HCT116 (cell line): ENCODE results near the gene MRPL50.

Source experiments
- CEBPB ChIP-seq: IDR thresholded peaks from 2 replicates; pipeline ENCODE4 v1.6.1; 2012; ENCODE audit warnings: low read depth
- CTCF ChIP-seq, 3 experiments: fragments of 200-600 bp in 1 of 3; sonication (generic) in 1 of 3; IDR thresholded peaks in 2 of 3; conservative IDR thresholded peaks in 1 of 3; 2 replicates each; pipeline ENCODE4 v1.5.1; 2012 to 2017; ENCODE audit warnings: low read depth in 2 of 3, low read length in 2 of 3, antibody characterized with exemption in 1 of 3, borderline replicate concordance in 1 of 3, control low read depth in 1 of 3, mild to moderate bottlenecking in 1 of 3, mixed read lengths in 1 of 3, mixed run types in 1 of 3, moderate library complexity in 1 of 3; ENCODE audit not compliant: insufficient read depth in 1 of 3
- EGR1 ChIP-seq: IDR thresholded peaks from 2 replicates; pipeline ENCODE4 v1.6.1; 2012; ENCODE audit warnings: low read depth
- EZH2 ChIP-seq: fragments of 200-600 bp; sonication (generic); IDR thresholded peaks from 2 replicates; pipeline ENCODE4 v1.6.1; 2017; ENCODE audit warnings: antibody characterized with exemption, mixed run types
- EZH2phosphoT487 ChIP-seq: fragments of 200-600 bp; IDR thresholded peaks from 2 replicates; pipeline ENCODE4 v1.6.1; 2018; ENCODE audit warnings: antibody characterized with exemption, borderline replicate concordance
- JUND ChIP-seq: IDR thresholded peaks from 2 replicates; pipeline ENCODE4 v1.6.1; 2012
- MAX ChIP-seq: IDR thresholded peaks from 2 replicates; pipeline ENCODE4 v1.6.1; 2012
- POLR2A ChIP-seq: IDR thresholded peaks from 2 replicates; pipeline ENCODE4 v1.7.0; 2011; ENCODE audit warnings: borderline replicate concordance; ENCODE audit not compliant: insufficient read depth, insufficient read length; ENCODE audit errors: extremely low read depth
- RAD21 ChIP-seq: IDR thresholded peaks from 2 replicates; pipeline ENCODE4 v1.6.1; 2012; ENCODE audit warnings: low read depth, mild to moderate bottlenecking
- REST ChIP-seq: IDR thresholded peaks from 2 replicates; pipeline ENCODE4 v1.6.1; 2012; ENCODE audit warnings: low read depth
- TCF7L2 ChIP-seq: IDR thresholded peaks from 2 replicates; pipeline ENCODE4 v1.7.0; 2011; ENCODE audit warnings: borderline replicate concordance, inconsistent platforms; ENCODE audit not compliant: insufficient read depth, insufficient read length; ENCODE audit errors: extremely low read depth
- YY1 ChIP-seq: IDR thresholded peaks from 2 replicates; pipeline ENCODE4 v1.6.1; 2011; ENCODE audit warnings: low read length, low read depth, moderate library complexity, mild to moderate bottlenecking; ENCODE audit not compliant: insufficient replicate concordance; ENCODE audit errors: extremely low read depth
- ZNF274 ChIP-seq: fragments of 200-500 bp; sonication (Bioruptor generic); IDR thresholded peaks from 2 replicates; pipeline ENCODE4 v1.6.1; 2014; ENCODE audit warnings: mild to moderate bottlenecking, low read depth, low read length, inconsistent platforms

GRCh38 chr9:101432740-101433139, 34.3 kb upstream of the MRPL50 start:
- TF ChIP-seq YY1 = no peak
- TF ChIP-seq TCF7L2 = no peak
- no peak for TF ChIP-seq CTCF (IDR thresholded peaks at IDR 0.05 in 2 of 3, conservative IDR thresholded peaks at IDR 0.05 in 1 of 3; ENCODE audit: borderline replicate concordance in 1 of 3, insufficient read depth in 1 of 3, low read depth in 2 of 3, low read length in 2 of 3)
- TF ChIP-seq POLR2A = no peak
- TF ChIP-seq EZH2 = no peak
- no peak for TF ChIP-seq CEBPB
- no peak for TF ChIP-seq RAD21
- TF ChIP-seq REST = no peak
- TF ChIP-seq MAX = no peak
- TF ChIP-seq JUND = no peak
- TF ChIP-seq EZH2phosphoT487 = no peak
- no peak for TF ChIP-seq ZNF274
- no peak for TF ChIP-seq EGR1
